Measurements from ENCODE around the gene SUN1. TPM values are rescaled to one million over a fixed set of nuclear protein-coding genes. Genes with fewer than 3 reads are reported as not detected.
A peak's percentile ranks its signal among the peaks of the same experiment; 100 is the strongest.

The SUN1 gene
- total and polyA plus RNA-seq, 9 of the 15 experiments (the other 6 are each of a cell fraction or from before 2014, with no cell fraction given) = 36.8 to 132 (median 62.3) TPM

DNA sequence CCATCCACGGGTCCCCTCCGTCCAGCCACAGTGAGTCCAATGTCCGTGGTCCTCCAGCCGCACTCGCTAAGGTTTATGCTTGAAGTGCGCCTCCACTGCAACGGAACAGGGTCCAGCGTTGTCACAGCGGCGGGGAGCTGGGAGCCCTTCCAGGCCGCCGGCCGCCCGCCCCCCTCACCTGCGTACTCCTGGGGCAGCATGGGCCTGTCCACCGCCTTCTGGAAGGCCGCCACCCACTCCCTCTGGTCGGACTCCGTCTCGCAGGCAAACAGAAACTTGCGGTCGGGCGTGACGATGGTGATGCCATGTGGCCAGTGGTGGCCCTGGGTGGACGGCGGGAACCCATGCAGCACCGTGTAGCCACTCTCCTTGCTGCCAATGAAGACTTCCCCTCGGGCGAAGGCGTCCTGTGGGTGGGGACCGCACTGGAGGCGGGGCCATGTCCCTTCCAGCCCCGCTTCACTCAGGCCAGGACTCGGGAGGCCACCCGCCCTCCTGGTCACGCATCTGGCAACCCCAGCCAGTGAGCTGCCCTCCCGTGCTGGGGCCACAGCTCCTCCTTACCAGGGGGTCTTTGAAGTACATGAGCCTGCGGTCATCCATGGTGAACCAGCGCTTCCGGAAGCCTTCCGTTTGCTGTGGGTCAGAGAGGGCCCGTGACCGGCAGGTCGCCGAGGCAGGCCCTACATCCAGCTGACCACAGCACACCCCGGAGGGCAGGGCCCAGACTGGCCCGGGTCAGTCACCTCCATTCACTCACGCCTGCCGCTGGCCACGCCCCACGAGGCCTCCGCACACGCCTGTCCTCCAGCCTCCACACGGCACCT lies 66.8 kb downstream of the SUN1 start:
- intact Hi-C loops (cut with micrococcal nuclease) (no loop called here), in situ Hi-C loops (cut with MboI) (no loop called here)
- Histone ChIP-seq H3K4me1 (replicated peaks in 1 of 2; ENCODE audit: control insufficient read depth in 2 of 2, insufficient read depth in 2 of 2, low read length in 2 of 2) (peaks cover 19 to 76% of the 10 kb centered on the region in 2 experiments), H3K9me3 (replicated peaks; ENCODE audit: control insufficient read depth, insufficient read depth, low read depth, low read length) (no peaks in the 10 kb centered on the region), H3K4me2 (ENCODE audit: insufficient read depth, low read length) (no peak overlapping the region), H3K9ac (ENCODE audit: insufficient read depth in 1 of 2, low read depth in 2 of 2, low read length in 2 of 2) (peak overlapping the region in 1 of 2 experiments; percentile 78; a peak in 2 of 4 replicates), H2AFZ (ENCODE audit: low read depth, low read length) (peak overlapping the region; percentile 44; the same call in 1 of the 2 replicates), H4K20me1 (replicated peaks; ENCODE audit: control insufficient read depth, insufficient read depth, low read length) (no peaks in the 10 kb centered on the region; the same call in 1 of the 2 replicates), H3K27me3 (ENCODE audit: control insufficient read depth in 2 of 2, insufficient read depth in 2 of 2, low read length in 2 of 2) (0 out of 5 replicates have a peak, but pooled peaks cover 0 to 6% of the 10 kb centered on the region in 2 experiments), H3K27ac (ENCODE audit: extremely low read depth, low read depth, low read length) (no peak overlapping the region), H3K79me2 (ENCODE audit: control insufficient read depth, insufficient read depth, low read length) (no peaks in the 10 kb centered on the region), H3K36me3 (ENCODE audit: control insufficient read depth, insufficient read depth, low read length) (peaks cover 42% of the 10 kb centered on the region; the same call in 2 of the 3 replicates), H3K4me3 (no peak overlapping the region), H3K9me1 (ENCODE audit: control insufficient read depth, insufficient read depth, low read length) (no peaks in the 10 kb centered on the region)
- DNase-seq (ENCODE audit: extremely low read depth in 1 of 4, low spot score in 3 of 4) (peak in 3 of 4 experiments; percentile 41 to 47 (median 43)), ATAC-seq (peak; percentile 57), FAIRE-seq (no peak)
- ChIA-PET POLR2A (no interaction called here), CTCF (ENCODE audit: low intra/inter-chr PET ratio) (no interaction called here)
- WGBS (ENCODE audit: insufficient coverage, low coverage, missing lambda C conversion rate) = 78% methylated on average over 23 of the region's 54 CpGs
- BruUV-seq (replicated peaks) = no TSS peak
- TF ChIP-seq PCBP1 (IDR thresholded peaks at IDR 0.05; ENCODE audit: low read depth, low read length, poor library complexity, severe bottlenecking) (no peak), TOE1 (IDR thresholded peaks at IDR 0.05; ENCODE audit: borderline replicate concordance) (no peak), TOE1 (CRISPR knock-in tag; IDR thresholded peaks at IDR 0.05; ENCODE audit: borderline replicate concordance, low read depth) (no peak), NFATC3 (IDR thresholded peaks at IDR 0.05) (no peak), ZFX (CRISPR knock-in tag; IDR thresholded peaks at IDR 0.05) (peak; percentile 18), HMGN3 (IDR thresholded peaks at IDR 0.05; ENCODE audit: borderline replicate concordance, extremely low read depth, insufficient read length, low read depth, low read length) (peak; percentile 44), MYBL2 (IDR thresholded peaks at IDR 0.05; ENCODE audit: low read depth) (no peak), MYBL2 (CRISPR knock-in tag; IDR thresholded peaks at IDR 0.05; ENCODE audit: borderline replicate concordance) (no peak), THRAP3 (IDR thresholded peaks at IDR 0.05; ENCODE audit: borderline replicate concordance) (no peak), JUN (IDR thresholded peaks at IDR 0.05; ENCODE audit: borderline replicate concordance, low read depth, low read length) (no peak), JUN (CRISPR knock-in tag; IDR thresholded peaks at IDR 0.05; ENCODE audit: borderline replicate concordance) (0 out of 2 replicates have a peak, but pooled peaks have one; percentile 23), MITF (IDR thresholded peaks at IDR 0.05) (no peak), ZBTB7A (IDR thresholded peaks at IDR 0.05; ENCODE audit: borderline replicate concordance, control insufficient read depth, low read depth, low read length) (peak; percentile 1; the same call in 1 of the 2 replicates), SNAPC5 (CRISPR knock-in tag; IDR thresholded peaks at IDR 0.05) (no peak), FOXM1 (IDR thresholded peaks at IDR 0.05; ENCODE audit: low read depth) (no peak), FOXM1 (CRISPR knock-in tag; IDR thresholded peaks at IDR 0.05; ENCODE audit: low read depth) (no peak), MAX (CRISPR knock-in tag; IDR thresholded peaks at IDR 0.05) (0 out of 2 replicates have a peak, but pooled peaks have one; percentile 27), BDP1 (IDR thresholded peaks at IDR 0.05; ENCODE audit: insufficient read depth, insufficient read length) (no peak)
